Tibial nerve (tissue), 4 donors: Measurements from ENCODE around the gene IL1F10. TPM values are rescaled to one million over a fixed set of nuclear protein-coding genes. Genes with fewer than 3 reads are reported as not detected.

ENCODE experiments used
- DNase-seq, 2 donors: peaks; one replicate each; pipeline ENCODE4 v3.0.0-alpha.2; 2019; ENCODE audit warnings: low spot score in 2 of 2
- H3K27ac ChIP-seq, 4 donors: fragments of 200-600 bp; sonication (generic) in 3 of 4; one replicate each; pipeline ENCODE4 v1.5.1; 2017 to 2019; ENCODE audit warnings: mild to moderate bottlenecking in 1 of 4
- H3K27me3 ChIP-seq, 2 donors: fragments of 200-600 bp; sonication (generic) in 1 of 2; one replicate each; pipeline versions ENCODE4 v1.5.1 to v1.6.0; 2017 to 2019
- H3K36me3 ChIP-seq, 3 donors: fragments of 200-600 bp; sonication (generic); one replicate each; pipeline ENCODE4 v1.5.1; 2018 to 2019
- H3K4me1 ChIP-seq, 4 donors: fragments of 200-600 bp; sonication (generic) in 3 of 4; one replicate each; pipeline ENCODE4 v1.5.1; 2017 to 2019
- H3K4me3 ChIP-seq, 4 donors: fragments of 200-600 bp; sonication (generic) in 3 of 4; one replicate each; pipeline ENCODE4 v1.5.1; 2017 to 2019; ENCODE audit warnings: mild to moderate bottlenecking in 1 of 4, moderate library complexity in 1 of 4
- H3K9me3 ChIP-seq, 4 donors: fragments of 200-600 bp; sonication (generic) in 3 of 4; one replicate each; pipeline ENCODE4 v1.5.1; 2017 to 2019
- EP300 ChIP-seq, 2 donors: sonication (generic); formaldehyde crosslinking; IDR thresholded peaks; one replicate each; pipeline ENCODE4 v1.6.1; 2017; ENCODE audit warnings: antibody characterized with exemption in 2 of 2, mild to moderate bottlenecking in 1 of 2
- POLR2A ChIP-seq, 2 donors: fragments of 450-650 bp; IDR thresholded peaks; one replicate each; pipeline ENCODE4 v1.6.1; 2017; ENCODE audit warnings: antibody characterized with exemption in 2 of 2, mild to moderate bottlenecking in 2 of 2, moderate library complexity in 2 of 2
- WGBS, 2 donors: methylation state at CpG; one replicate each; pipeline ENCODE4 v1.1.5; 2018; 5-methylcytosine and 5-hydroxymethylcytosine counted together
- total RNA-seq, 4 donors: library from RNA; depleted of rRNA; stranded (reverse); fragments of >200 nt; gene quantifications; one replicate each; pipeline ENCODE4 v1.1.0, GENCODE V29; 2016
- TF ChIP-seq, protein P1 (sequence below), 5 experiments: fragments of 200-600 bp in 3 of 5; fragments of 450-650 bp in 2 of 5; sonication (generic) in 3 of 5; IDR thresholded peaks; one replicate each; pipeline ENCODE4 v1.5.1; 2016 to 2019; ENCODE audit warnings: antibody characterized with exemption in 5 of 5, mild to moderate bottlenecking in 3 of 5, moderate library complexity in 2 of 5

Gene IL1F10
- total RNA-seq, 4 donors from 2014 or later = not detected

DNA sequence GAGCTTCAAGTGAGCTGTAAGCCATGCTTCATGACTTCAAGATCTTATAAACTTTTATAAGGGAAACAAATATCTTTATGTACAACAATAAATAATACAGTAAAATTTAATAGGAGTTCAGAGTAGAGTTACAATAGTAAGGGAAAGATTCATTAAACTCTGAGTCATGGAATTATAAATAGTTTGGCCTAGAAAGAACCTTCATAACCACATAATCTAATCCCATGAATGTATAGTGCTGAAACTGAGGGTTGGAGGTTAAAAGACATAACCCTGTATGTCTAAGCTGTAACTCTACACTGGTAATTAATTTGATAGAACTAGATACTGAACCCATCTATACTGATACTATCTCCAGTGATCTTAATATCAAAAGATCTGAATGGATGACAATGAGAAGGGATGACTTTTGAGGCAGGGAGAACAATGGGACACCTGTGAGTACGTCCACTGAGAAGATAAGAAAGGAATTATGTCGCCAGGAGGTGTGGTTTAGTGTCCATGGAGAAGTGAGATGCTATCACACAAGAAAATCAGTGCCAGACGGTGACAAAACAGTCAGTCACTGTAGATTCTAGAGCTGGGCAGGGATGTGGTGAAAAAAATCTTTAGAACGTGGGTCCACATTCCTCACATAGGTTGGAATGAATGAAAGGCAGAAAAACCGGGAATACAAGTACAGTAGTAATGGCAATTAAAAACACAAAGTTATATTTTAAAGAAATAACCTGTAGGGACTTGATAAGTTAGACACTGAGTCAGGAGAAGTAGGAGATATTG is 1.1 kb downstream of the IL1F10 start:
- Histone ChIP-seq H3K27me3 (no peaks in the 10 kb centered on the region), H3K4me1 (no peaks in the 10 kb centered on the region), H3K36me3 (no peaks in the 10 kb centered on the region), H3K9me3 (peaks cover 0 to 4% (median 0%) of the 10 kb centered on the region in 4 donors), H3K4me3 (no peak overlapping the region), H3K27ac (no peak overlapping the region)
- no peak for DNase-seq
- WGBS, 2 donors = 34 to 49% methylated on average over 5 of the region's 5 CpGs
- TF ChIP-seq EP300 (IDR thresholded peaks at IDR 0.05) = no peak
- TF ChIP-seq POLR2A (IDR thresholded peaks at IDR 0.05) = no peak
- TF ChIP-seq, protein P1, sequence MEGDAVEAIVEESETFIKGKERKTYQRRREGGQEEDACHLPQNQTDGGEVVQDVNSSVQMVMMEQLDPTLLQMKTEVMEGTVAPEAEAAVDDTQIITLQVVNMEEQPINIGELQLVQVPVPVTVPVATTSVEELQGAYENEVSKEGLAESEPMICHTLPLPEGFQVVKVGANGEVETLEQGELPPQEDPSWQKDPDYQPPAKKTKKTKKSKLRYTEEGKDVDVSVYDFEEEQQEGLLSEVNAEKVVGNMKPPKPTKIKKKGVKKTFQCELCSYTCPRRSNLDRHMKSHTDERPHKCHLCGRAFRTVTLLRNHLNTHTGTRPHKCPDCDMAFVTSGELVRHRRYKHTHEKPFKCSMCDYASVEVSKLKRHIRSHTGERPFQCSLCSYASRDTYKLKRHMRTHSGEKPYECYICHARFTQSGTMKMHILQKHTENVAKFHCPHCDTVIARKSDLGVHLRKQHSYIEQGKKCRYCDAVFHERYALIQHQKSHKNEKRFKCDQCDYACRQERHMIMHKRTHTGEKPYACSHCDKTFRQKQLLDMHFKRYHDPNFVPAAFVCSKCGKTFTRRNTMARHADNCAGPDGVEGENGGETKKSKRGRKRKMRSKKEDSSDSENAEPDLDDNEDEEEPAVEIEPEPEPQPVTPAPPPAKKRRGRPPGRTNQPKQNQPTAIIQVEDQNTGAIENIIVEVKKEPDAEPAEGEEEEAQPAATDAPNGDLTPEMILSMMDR (IDR thresholded peaks at IDR 0.05) = no peak

GRCh38 chr2:113069676-113070605 is 2.2 kb downstream of the IL1F10 start:
- no peaks in the 10 kb centered on the region for H3K36me3 ChIP-seq
- H3K4me1 ChIP-seq = no peaks in the 10 kb centered on the region
- no peak overlapping the region for H3K4me3 ChIP-seq
- 76 to 77% methylated on average over 4 of the region's 4 CpGs for WGBS, 2 donors
- H3K27me3 ChIP-seq = no peaks in the 10 kb centered on the region
- H3K9me3 ChIP-seq = peaks cover 0 to under 1% (median 0%) of the 10 kb centered on the region in 4 donors
- DNase-seq = no peak
- no peak overlapping the region for H3K27ac ChIP-seq
- TF ChIP-seq, protein P1 (IDR thresholded peaks at IDR 0.05) = no peak
- TF ChIP-seq POLR2A (IDR thresholded peaks at IDR 0.05) (no peak), EP300 (IDR thresholded peaks at IDR 0.05) (no peak)

DNA sequence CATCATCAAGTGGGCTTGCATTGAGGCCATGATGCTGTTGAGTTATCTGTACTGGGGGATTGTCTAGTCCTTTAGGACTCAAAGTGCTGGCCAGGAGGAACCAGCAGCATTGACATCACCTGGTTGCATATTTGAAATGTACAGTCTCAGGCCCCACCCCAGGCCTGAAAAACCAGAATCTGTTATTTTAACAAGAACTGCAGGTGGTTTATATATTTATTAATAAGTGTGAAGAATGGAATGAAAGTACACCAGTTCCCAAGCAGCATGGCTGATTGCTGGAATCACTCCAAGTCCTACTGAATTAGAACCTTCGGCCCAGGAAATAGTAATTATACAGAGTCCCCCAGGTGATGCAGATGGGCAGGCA is 2.8 kb downstream of the IL1F10 start:
- DNase-seq = no peak
- Histone ChIP-seq H3K9me3 (no peaks in the 10 kb centered on the region), H3K27ac (no peak overlapping the region), H3K4me1 (no peaks in the 10 kb centered on the region), H3K4me3 (no peak overlapping the region), H3K36me3 (no peaks in the 10 kb centered on the region), H3K27me3 (no peaks in the 10 kb centered on the region)
- 50 to 60% methylated on average over 1 of the region's 1 CpG for WGBS, 2 donors
- no peak for TF ChIP-seq POLR2A (IDR thresholded peaks at IDR 0.05)
- TF ChIP-seq, protein P1 (IDR thresholded peaks at IDR 0.05) = no peak
- TF ChIP-seq EP300 (IDR thresholded peaks at IDR 0.05) = no peak

GRCh38 chr2:113072584-113072983 is 4.8 kb downstream of the IL1F10 start:
- no peak for DNase-seq
- Histone ChIP-seq H3K4me1 (no peaks in the 10 kb centered on the region), H3K9me3 (no peaks in the 10 kb centered on the region), H3K36me3 (no peaks in the 10 kb centered on the region), H3K27me3 (no peaks in the 10 kb centered on the region), H3K27ac (no peak overlapping the region), H3K4me3 (no peak overlapping the region)
- WGBS, 2 donors = 31 to 38% methylated on average over 4 of the region's 4 CpGs
- TF ChIP-seq EP300 (IDR thresholded peaks at IDR 0.05) (no peak), POLR2A (IDR thresholded peaks at IDR 0.05) (no peak)
- TF ChIP-seq, protein P1 (IDR thresholded peaks at IDR 0.05) = no peak
